Measurements from ENCODE around the gene AFDN.

The AFDN gene

GRCh38 chr6:167841981-167842380 lies 15.3 kb downstream of the AFDN start:
- no peak for DNase-seq (ENCODE audit: low read depth)
- TF ChIP-seq, protein P1, sequence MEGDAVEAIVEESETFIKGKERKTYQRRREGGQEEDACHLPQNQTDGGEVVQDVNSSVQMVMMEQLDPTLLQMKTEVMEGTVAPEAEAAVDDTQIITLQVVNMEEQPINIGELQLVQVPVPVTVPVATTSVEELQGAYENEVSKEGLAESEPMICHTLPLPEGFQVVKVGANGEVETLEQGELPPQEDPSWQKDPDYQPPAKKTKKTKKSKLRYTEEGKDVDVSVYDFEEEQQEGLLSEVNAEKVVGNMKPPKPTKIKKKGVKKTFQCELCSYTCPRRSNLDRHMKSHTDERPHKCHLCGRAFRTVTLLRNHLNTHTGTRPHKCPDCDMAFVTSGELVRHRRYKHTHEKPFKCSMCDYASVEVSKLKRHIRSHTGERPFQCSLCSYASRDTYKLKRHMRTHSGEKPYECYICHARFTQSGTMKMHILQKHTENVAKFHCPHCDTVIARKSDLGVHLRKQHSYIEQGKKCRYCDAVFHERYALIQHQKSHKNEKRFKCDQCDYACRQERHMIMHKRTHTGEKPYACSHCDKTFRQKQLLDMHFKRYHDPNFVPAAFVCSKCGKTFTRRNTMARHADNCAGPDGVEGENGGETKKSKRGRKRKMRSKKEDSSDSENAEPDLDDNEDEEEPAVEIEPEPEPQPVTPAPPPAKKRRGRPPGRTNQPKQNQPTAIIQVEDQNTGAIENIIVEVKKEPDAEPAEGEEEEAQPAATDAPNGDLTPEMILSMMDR (IDR thresholded peaks at IDR 0.05; ENCODE audit: low read length, missing control alignments), result no peak
- no peak overlapping the region for H3K4me3 ChIP-seq (replicated peaks; ENCODE audit: low read depth, low read length)

DNA sequence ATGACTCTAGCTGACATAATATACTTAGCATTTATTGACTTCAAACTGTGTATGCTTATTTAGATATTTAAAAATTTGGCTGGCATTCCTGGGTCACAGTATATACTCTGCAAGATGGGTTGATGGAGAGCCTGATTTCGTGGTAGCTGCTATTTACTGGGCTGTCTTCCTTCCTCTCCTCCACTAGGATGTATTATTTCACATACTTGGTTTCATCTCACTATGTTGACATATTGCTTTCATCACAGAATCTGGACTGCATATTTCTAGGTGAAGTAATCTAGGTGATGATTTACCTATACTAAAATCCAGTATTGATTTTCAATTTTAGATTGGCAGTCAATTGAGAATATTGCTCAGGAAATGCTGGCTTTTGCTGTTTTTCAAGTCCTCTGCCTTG lies 15.7 kb downstream of the AFDN start:
- no peak for DNase-seq (ENCODE audit: low read depth)
- TF ChIP-seq, protein P1 (IDR thresholded peaks at IDR 0.05; ENCODE audit: low read length, missing control alignments), result no peak
- H3K4me3 ChIP-seq (replicated peaks; ENCODE audit: low read depth, low read length), result no peak overlapping the region

- TF ChIP-seq, protein P1 (IDR thresholded peaks at IDR 0.05; ENCODE audit: low read length, missing control alignments), result no peak
- no peak for DNase-seq (ENCODE audit: low read depth)
- H3K4me3 ChIP-seq (replicated peaks; ENCODE audit: low read depth, low read length), result no peak overlapping the region
These were observed 16.3 kb downstream of the AFDN start for GRCh38 chr6:167843023-167843422.

- no peak for DNase-seq (ENCODE audit: low read depth)
- TF ChIP-seq, protein P1 (IDR thresholded peaks at IDR 0.05; ENCODE audit: low read length, missing control alignments), result no peak
- H3K4me3 ChIP-seq (replicated peaks; ENCODE audit: low read depth, low read length), result no peak overlapping the region
These were observed 19.1 kb downstream of the AFDN start for GRCh38 chr6:167845856-167846255.

GRCh38 chr6:167846997-167847606 lies 20.4 kb downstream of the AFDN start:
- no peak overlapping the region for H3K4me3 ChIP-seq (replicated peaks; ENCODE audit: low read depth, low read length)
- DNase-seq (ENCODE audit: low read depth), result no peak
- TF ChIP-seq, protein P1 (IDR thresholded peaks at IDR 0.05; ENCODE audit: low read length, missing control alignments), result no peak

DNA sequence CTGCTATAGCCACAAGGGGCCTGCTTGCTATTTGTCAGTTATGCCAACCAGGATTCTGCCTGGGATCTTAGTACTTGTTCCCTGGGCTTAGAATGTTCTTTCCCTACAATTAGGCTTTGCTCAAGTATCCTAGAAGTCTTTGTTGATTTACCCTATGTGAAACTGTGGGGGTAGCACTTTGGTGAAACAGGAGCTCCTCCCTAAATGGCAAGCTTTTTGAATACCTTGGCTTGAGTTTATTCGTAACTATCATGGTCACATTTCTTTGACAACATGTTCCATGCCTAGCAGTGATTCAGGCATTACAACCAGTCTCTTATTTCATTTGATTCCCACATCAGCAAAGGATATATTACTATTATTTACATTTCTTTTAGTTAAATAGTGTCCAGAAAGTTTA lies 21.2 kb downstream of the AFDN start:
- no peak for DNase-seq (ENCODE audit: low read depth)
- TF ChIP-seq, protein P1 (IDR thresholded peaks at IDR 0.05; ENCODE audit: low read length, missing control alignments), result no peak
- no peak overlapping the region for H3K4me3 ChIP-seq (replicated peaks; ENCODE audit: low read depth, low read length)

- H3K4me3 ChIP-seq (replicated peaks; ENCODE audit: low read depth, low read length), result no peak overlapping the region
- TF ChIP-seq, protein P1 (IDR thresholded peaks at IDR 0.05; ENCODE audit: low read length, missing control alignments), result no peak
- no peak for DNase-seq (ENCODE audit: low read depth)
These were observed 22.1 kb downstream of the AFDN start for GRCh38 chr6:167848783-167849182.

Measured in fibroblast of pulmonary artery (primary cell).